SK-N-SH treated with all-trans-retinoic acid at 6 μM for 48 hours (cell line): Measurements from ENCODE around the gene CYP24A1.
"Not testable (repeated sequence)": the region's sequence is repeated elsewhere in the genome, so short reads cannot be mapped to it uniquely, and the experiment has no call there.

Experiments
- ATAC-seq: fragments of 200-7000 bp; cut with Tn5 transposase; 3 replicates; pipeline ENCODE4 v1.9.1; 2020; ENCODE audit warnings: mild to moderate bottlenecking, moderate library complexity
- ARNTL ChIP-seq: fragments of 450-650 bp; formaldehyde crosslinking; IDR thresholded peaks from 2 replicates; pipeline ENCODE4 v1.5.0; 2020; ENCODE audit warnings: low read depth, mild to moderate bottlenecking, moderate library complexity, borderline replicate concordance
- BACH2 ChIP-seq: fragments of 250-450 bp; sonication (Bioruptor Pico); IDR thresholded peaks from 2 replicates; pipeline ENCODE4 v1.9.0; 2021; ENCODE audit warnings: mild to moderate bottlenecking, borderline replicate concordance
- CREB5 ChIP-seq: fragments of 250-450 bp; sonication (Bioruptor Pico); IDR thresholded peaks from 2 replicates; pipeline ENCODE4 v1.5.1; 2020; ENCODE audit warnings: low read depth, mild to moderate bottlenecking, moderate library complexity
- CSDC2 ChIP-seq: fragments of 250-450 bp; sonication (Bioruptor Pico); IDR thresholded peaks from 2 replicates; pipeline ENCODE4 v1.5.0; 2020; ENCODE audit warnings: mild to moderate bottlenecking, moderate library complexity
- CSRNP3 ChIP-seq: fragments of 250-450 bp; sonication (Bioruptor Pico); IDR thresholded peaks from 2 replicates; pipeline ENCODE4 v1.5.1; 2021; ENCODE audit warnings: mild to moderate bottlenecking, moderate library complexity
- ESRRG ChIP-seq: fragments of 250-450 bp; sonication (Bioruptor Pico); IDR thresholded peaks from 2 replicates; pipeline ENCODE4 v1.6.1; 2021; ENCODE audit warnings: mild to moderate bottlenecking
- GLIS3 ChIP-seq: fragments of 250-450 bp; sonication (Bioruptor Pico); IDR thresholded peaks from 2 replicates; pipeline ENCODE4 v1.5.0; 2020; ENCODE audit warnings: mild to moderate bottlenecking, moderate library complexity
- OSR1 ChIP-seq: fragments of 250-450 bp; sonication (Bioruptor Pico); IDR thresholded peaks from 2 replicates; pipeline ENCODE4 v1.8.0; 2022; ENCODE audit warnings: moderate library complexity, mild to moderate bottlenecking, inconsistent platforms
- PPARA ChIP-seq: fragments of 250-450 bp; sonication (Bioruptor Pico); IDR thresholded peaks from 2 replicates; pipeline ENCODE4 v1.5.0; 2020; ENCODE audit warnings: mild to moderate bottlenecking, borderline replicate concordance
- SNAI2 ChIP-seq: fragments of 250-450 bp; sonication (Bioruptor Pico); IDR thresholded peaks from 2 replicates; pipeline ENCODE4 v1.5.0; 2020; ENCODE audit warnings: mild to moderate bottlenecking, moderate library complexity
- TCF4 ChIP-seq: fragments of 250-450 bp; sonication (Bioruptor Pico); IDR thresholded peaks from 2 replicates; pipeline ENCODE4 v1.8.0; 2021; ENCODE audit warnings: mild to moderate bottlenecking, moderate library complexity, borderline replicate concordance
- TOX ChIP-seq: fragments of 250-450 bp; sonication (Bioruptor Pico); IDR thresholded peaks from 2 replicates; pipeline ENCODE4 v1.8.0; 2021; ENCODE audit warnings: mild to moderate bottlenecking, moderate library complexity, borderline replicate concordance
- TSHZ2 ChIP-seq: fragments of 250-450 bp; sonication (Bioruptor Pico); IDR thresholded peaks from 2 replicates; pipeline ENCODE4 v1.5.0; 2020; ENCODE audit warnings: mild to moderate bottlenecking, moderate library complexity
- ZFP3 ChIP-seq: fragments of 250-450 bp; sonication (Bioruptor Pico); IDR thresholded peaks from 2 replicates; pipeline ENCODE4 v1.5.0; 2020; ENCODE audit warnings: mild to moderate bottlenecking, moderate library complexity
- ZNF565 ChIP-seq: fragments of 450-650 bp; formaldehyde crosslinking; conservative IDR thresholded peaks from 2 replicates; pipeline ENCODE4 v1.5.0; 2020; ENCODE audit warnings: low read depth, mild to moderate bottlenecking, moderate library complexity
- ZNF70 ChIP-seq: fragments of 450-650 bp; formaldehyde crosslinking; IDR thresholded peaks from 2 replicates; pipeline ENCODE4 v1.5.0; 2020; ENCODE audit warnings: mild to moderate bottlenecking, moderate library complexity
- ZNF8 ChIP-seq: fragments of 450-650 bp; formaldehyde crosslinking; IDR thresholded peaks from 2 replicates; pipeline ENCODE4 v1.5.0; 2020; ENCODE audit warnings: mild to moderate bottlenecking, moderate library complexity

Gene CYP24A1

GRCh38 chr20:54131675-54132611 lies 41.8 kb downstream of the CYP24A1 start (continued):
- no peak for TF ChIP-seq CSRNP3 (CRISPR knock-in tag)

GRCh38 chr20:54131125-54131524 lies 42.7 kb downstream of the CYP24A1 start:
- not testable (repeated sequence) for ATAC-seq

- ATAC-seq = no peak
These were observed 44.4 kb downstream of the CYP24A1 start for GRCh38 chr20:54129350-54129749.

GRCh38 chr20:54127855-54128574 lies 45.8 kb downstream of the CYP24A1 start:
- ATAC-seq = no peak
- TF ChIP-seq ZFP3 (no peak), GLIS3 (CRISPR knock-in tag) (no peak), OSR1 (no peak), CREB5 (CRISPR knock-in tag) (no peak), SNAI2 (no peak), PPARA (no peak), CSRNP3 (CRISPR knock-in tag) (no peak), ESRRG (CRISPR knock-in tag) (no peak), ZNF565 (CRISPR knock-in tag) (no peak), TCF4 (no peak), TSHZ2 (CRISPR knock-in tag) (no peak), TOX (CRISPR knock-in tag) (no peak), ZNF70 (CRISPR knock-in tag) (no peak), ARNTL (no peak), BACH2 (CRISPR knock-in tag) (no peak)

More at GRCh38 chr20:54129350-54129749, 44.4 kb downstream of the CYP24A1 start:
- TF ChIP-seq CSDC2 (CRISPR knock-in tag) = no peak
- peak; percentile 94 for TF ChIP-seq ZNF8 (CRISPR knock-in tag)
- TF ChIP-seq CSRNP3 (CRISPR knock-in tag) = no peak
- no peak for TF ChIP-seq PPARA
